ENCODE data around the gene OR6K2.
"Not testable (repeated sequence)": the region's sequence is repeated elsewhere in the genome, so short reads cannot be mapped to it uniquely, and the experiment has no call there.

OR6K2 gene

GRCh38 chr1:158700552-158700951 lies at the start of gene OR6K2:
OR6K2 (minus strand) TSS chr1:158700652; CDS start chr1:158700652, 0 bp downstream.
- no peak for DNase-seq

GRCh38 chr1:158735848-158736247 lies 35.4 kb upstream of the OR6K2 start:
- DNase-seq, result no peak

- no peak for DNase-seq
Observed at GRCh38 chr1:158732524-158732923, 32.1 kb upstream of the OR6K2 start.

GRCh38 chr1:158731707-158732106 lies 31.3 kb upstream of the OR6K2 start:
- no peak for DNase-seq

GRCh38 chr1:158730453-158730852 lies 30.0 kb upstream of the OR6K2 start:
- no peak for DNase-seq

GRCh38 chr1:158728510-158729225 lies 28.2 kb upstream of the OR6K2 start:
- no peak for DNase-seq

GRCh38 chr1:158724442-158724841 lies 24.0 kb upstream of the OR6K2 start:
- no peak for DNase-seq

GRCh38 chr1:158720620-158721019 lies 20.2 kb upstream of the OR6K2 start, which contains the start of gene OR6K3:
OR6K3 (minus strand) TSS chr1:158720720; CDS start chr1:158718115, 2,605 bp downstream.
- DNase-seq, result no peak

- no peak for DNase-seq
Observed at GRCh38 chr1:158719664-158720063, 19.2 kb upstream of the OR6K2 start.

- no peak for DNase-seq
Observed at GRCh38 chr1:158717344-158717743, 16.9 kb upstream of the OR6K2 start.

GRCh38 chr1:158716335-158716734 lies 15.9 kb upstream of the OR6K2 start:
- DNase-seq, result no peak

GRCh38 chr1:158714754-158715153 lies 14.3 kb upstream of the OR6K2 start:
- DNase-seq, result no peak

- no peak for DNase-seq
Observed at GRCh38 chr1:158711098-158711497, 10.6 kb upstream of the OR6K2 start.

- DNase-seq, result no peak
Observed at GRCh38 chr1:158706096-158706495, 5.6 kb upstream of the OR6K2 start.

- no peak for DNase-seq
Observed at GRCh38 chr1:158694596-158694995, 5.9 kb downstream of the OR6K2 start.

- no peak for DNase-seq
Observed at GRCh38 chr1:158692356-158692755, 8.1 kb downstream of the OR6K2 start.

- DNase-seq, result no peak
Observed at GRCh38 chr1:158691907-158692306, 8.5 kb downstream of the OR6K2 start.

GRCh38 chr1:158691149-158691548 lies 9.3 kb downstream of the OR6K2 start:
- DNase-seq, result not testable (repeated sequence)

- DNase-seq, result no peak
Observed at GRCh38 chr1:158689875-158690274, 10.6 kb downstream of the OR6K2 start.

GRCh38 chr1:158689110-158689509 lies 11.3 kb downstream of the OR6K2 start:
- no peak for DNase-seq

GRCh38 chr1:158688343-158688742 lies 12.1 kb downstream of the OR6K2 start:
- DNase-seq, result not testable (repeated sequence)

- no peak for DNase-seq
Observed at GRCh38 chr1:158687037-158687436, 13.4 kb downstream of the OR6K2 start.

GRCh38 chr1:158686111-158687009 lies 14.1 kb downstream of the OR6K2 start, which contains the start of gene SPTA1:
SPTA1 (minus strand) TSS chr1:158686715; CDS start chr1:158686517, 198 bp downstream.
- no peak for DNase-seq

GRCh38 chr1:158685085-158685484 lies 15.4 kb downstream of the OR6K2 start:
- DNase-seq, result no peak

All from HCEC 1CT (cell line).